Peyer's patch (tissue), 4 donors: ENCODE results near the gene ITPKB.

Experiments used
- CTCF ChIP-seq, 6 experiments: fragments of 450-650 bp in 4 of 6; fragments of 200-600 bp in 2 of 6; sonication (generic) in 1 of 6; IDR thresholded peaks; one replicate each; pipeline ENCODE4 v1.5.1; 2017 to 2019; ENCODE audit warnings: antibody characterized with exemption in 6 of 6, mild to moderate bottlenecking in 3 of 6, moderate library complexity in 1 of 6
- POLR2A ChIP-seq, 2 donors: fragments of 450-650 bp; IDR thresholded peaks; one replicate each; pipeline ENCODE4 v1.5.1; 2017; ENCODE audit warnings: antibody characterized with exemption in 2 of 2, mild to moderate bottlenecking in 2 of 2, moderate library complexity in 2 of 2

GRCh38 chr1:226785805-226786204 is 46.7 kb upstream of the ITPKB start:
- TF ChIP-seq CTCF (IDR thresholded peaks at IDR 0.05) (no peak), POLR2A (IDR thresholded peaks at IDR 0.05) (no peak)
